Measurements from ENCODE around the gene PDXK.

The PDXK gene

DNA sequence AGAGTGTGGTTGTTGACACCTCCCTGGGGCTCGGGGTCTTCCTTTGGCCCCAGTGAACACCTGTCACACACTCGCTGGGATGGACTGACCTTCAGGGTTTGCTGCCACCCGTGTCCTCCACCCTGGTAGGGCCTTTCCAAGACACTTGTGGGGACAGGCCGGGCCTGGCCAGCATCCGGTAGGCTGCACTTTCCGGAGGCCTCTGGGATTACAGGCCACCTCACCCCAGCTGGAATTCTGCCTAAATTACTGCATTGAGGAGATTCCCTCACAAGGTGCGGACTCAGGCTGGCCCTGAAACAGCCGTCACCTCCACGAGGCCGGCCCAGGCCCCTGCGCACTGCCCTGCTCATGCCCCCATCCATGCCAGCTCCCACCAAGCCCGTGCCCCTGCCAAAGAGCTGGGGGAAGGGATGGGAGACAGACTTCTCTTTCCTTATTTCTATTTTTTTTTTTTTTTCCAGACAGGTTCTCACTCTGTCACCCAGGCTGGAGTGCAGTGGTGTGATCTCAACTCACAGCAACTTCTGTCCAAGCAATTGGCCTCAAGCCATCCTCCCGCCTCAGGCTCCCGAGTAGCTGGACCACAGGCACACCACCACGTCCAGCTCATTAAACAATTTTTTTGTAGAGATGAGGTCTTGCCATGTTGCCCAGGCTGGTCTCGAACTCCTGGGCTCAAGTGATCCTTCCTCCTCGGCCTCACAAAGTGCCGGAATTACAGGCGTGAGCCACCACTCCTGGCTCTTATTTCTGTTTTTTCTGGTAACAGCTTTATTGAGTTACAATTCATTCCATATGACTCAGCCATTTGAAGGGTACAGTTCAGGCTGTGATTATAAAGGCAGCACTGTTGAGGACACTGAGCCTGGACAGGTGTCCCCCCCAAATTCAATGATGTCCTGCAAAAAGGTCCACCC, 45.9 kb downstream of the PDXK start:
- DNase-seq: no peak

DNA sequence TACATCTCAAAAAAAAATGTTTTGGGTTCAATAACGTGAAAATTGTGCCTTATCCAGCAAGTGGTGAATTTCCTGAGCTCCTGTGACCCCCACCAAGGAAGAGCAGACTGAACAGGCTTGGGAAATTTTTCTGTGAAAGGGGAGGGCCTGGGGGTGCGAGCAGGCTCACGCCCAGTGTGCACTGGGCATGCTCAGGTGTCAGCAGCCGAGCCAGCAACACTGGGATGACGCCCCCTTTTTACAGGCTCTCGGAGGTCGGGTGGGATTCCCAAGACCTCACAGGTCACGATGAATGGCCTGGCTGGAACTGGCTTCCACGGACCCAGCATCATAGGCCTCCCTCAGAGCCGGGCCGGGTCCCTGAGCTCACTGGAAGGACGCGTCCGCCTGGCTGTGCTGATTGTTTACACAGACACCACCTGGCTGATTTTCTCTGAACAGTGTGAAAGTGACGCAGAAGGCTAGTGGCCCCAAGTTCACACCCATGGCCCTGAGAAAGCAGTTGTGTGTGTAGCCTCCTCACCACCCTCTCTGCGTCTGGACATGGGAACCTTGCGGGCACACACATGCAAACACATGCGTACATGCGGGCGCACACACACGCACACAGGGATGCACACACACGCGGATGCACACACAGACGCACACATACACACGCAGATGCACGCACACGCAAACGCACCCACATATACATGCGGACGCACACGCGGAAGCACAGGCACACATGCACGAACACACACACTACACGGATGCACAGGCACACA, 48.0 kb downstream of the PDXK start:
- no peak for DNase-seq

DNA sequence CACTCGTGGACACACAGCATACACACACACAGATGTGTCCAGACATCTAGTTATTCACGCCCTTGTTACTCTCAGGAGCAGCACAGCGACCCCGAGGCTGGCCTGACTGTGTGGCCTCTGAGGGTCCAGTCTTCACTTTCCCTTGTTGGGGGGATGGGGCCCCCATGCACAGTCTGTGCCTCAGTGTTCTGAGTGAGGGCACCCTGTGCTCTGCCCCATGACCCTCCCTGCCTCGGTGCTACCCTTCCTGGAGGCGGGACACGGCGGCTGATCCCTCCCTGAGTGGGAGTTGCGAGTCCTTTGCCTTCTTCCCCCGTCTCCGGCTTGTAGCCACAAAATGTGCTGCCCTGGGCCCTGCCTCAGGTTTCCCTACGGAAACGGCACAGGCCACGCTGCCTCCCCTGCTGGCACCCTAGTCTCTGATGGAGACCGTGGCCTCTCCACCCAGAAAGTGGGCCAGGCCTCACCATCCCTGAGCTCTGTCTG, 48.6 kb downstream of the PDXK start:
- DNase-seq: no peak

DNA sequence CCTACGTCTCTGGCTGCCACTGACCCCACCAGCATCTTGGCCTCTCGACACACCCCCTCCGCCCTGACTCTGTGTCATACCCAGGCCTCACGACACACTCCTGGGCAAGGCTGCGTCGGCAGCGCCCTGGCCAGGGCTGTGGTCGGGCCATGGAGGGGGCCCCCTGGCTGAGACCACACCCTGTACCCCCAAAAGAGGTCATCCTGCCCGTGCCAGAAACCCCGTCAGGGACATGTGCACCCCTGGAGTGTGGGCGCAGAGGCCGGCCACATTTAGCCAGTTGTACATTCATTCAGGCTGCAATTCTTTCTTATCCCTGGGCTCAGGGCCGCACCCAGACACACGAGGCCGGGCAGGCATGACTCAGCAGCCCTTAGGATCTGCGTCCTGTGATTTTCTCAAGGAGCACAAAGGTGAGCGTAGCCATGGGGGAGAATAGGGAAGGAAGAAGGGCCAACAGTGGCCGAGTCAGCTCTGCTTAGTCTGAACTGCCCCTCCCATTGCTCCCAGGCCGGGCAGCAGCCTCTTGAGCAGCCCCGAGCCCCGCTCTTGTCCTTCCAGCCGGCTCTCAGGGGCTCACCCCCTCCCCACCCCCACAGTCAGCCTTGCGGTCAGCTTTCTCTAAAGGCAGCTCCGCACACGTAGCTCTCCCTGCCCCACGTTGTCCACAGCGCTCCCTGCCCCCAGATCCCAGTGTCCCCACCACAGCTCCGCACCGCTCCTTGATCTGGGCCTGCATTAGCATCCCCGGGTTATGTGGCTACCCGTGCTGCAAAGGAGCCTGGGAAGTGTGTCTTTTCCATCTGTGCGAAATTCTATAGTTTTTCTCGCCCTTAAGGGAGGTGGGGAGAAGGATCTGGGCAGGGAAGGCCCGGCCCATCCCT, 49.3 kb downstream of the PDXK start:
- no peak for DNase-seq

DNA sequence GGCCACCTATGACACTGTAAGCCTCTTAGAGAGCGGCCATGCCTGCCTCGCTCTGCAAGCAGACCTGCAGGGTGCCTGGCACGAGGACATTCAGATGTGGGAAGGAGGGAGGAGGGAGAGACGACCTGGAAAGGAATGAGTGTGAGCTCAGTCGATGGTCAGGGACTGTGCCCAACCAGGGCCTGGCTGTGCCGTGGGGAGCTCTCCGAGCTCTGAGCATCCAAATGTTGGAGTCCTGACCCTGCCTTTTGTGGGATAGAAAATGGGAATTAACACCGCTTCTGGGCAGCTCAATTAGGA, 49.9 kb downstream of the PDXK start:
- no peak for DNase-seq

DNA sequence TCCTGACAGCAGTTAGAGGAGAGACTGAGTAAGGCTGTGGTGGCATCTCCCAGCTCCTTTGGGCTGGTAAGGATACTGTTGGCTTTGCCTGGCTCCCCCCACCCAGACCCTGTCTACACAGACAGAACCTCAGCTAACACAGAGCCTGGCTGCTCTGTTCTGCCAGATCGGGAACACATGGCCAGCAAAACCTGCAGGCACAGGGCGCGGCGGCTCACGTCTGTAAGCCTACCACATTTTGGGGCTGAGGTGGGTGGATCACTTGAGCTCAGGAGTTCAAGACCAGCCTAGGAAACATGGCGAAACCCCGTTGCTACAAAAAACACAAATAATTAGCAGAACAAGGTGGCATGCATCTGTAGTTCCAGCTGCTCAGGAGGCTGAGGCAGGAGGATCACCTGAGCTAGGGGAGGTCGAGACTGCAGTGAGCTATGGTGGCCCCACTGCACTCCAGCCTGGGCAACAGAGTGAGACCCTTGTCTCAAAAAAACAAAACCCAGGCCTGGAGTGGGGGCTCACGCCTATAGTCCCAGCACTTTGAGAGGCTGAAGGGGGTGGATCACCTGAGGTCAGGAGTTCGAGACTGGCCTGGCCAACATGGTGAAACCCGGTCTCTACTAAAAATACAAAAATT, 50.5 kb downstream of the PDXK start:
- DNase-seq: no peak

DNA sequence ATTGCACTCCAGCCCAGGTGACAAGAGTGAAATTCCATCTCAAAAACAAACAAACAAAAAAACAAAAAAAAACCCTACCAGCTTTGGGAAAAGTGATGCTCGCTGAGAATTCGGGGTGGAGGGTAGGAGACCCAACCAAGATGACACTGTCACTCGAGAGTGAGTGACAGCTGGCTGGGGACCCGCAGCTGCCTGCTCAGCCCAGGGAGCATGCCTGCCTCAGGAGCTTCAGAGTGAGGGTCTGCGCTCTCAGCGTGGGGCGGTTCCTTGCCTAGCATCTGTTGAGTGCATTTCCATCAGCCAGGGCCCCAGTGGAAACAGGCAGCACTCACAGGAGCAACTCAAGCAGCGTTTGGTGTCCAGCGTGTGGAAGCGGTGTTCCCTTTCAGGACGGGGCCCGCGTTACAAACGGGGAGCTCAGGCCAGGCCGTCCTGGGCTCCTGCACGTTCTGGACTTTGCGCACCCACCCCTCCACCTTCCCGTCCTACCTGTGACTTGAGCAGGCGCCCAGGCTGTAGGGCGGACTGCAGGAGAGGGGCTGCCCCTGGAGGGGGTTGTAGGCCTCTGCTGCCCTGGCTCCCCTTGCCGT, 51.2 kb downstream of the PDXK start:
- DNase-seq: no peak

DNA sequence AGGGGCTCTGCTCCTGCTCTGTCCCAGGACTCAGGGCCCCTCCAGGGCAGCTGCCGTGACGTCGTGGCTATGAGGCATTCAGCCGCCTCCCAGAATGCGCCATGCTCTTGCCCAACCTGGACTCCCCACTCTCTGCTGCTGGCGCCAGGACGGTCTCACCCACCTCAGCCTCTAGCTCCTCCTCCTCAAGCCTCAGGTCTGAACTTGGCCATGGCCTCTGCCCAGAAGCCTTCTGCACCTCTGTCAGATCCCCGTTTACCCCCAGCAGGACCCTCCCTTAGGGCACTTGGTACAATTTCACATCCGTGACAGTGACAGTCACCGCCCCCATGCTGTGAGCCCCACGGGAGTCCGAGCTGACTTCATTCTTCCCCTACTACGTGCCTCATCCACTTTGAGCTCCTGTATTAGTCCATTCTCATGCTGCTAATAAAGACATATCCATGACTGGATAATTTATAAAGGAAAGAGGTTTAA, 52.3 kb downstream of the PDXK start:
- no peak for DNase-seq

DNA sequence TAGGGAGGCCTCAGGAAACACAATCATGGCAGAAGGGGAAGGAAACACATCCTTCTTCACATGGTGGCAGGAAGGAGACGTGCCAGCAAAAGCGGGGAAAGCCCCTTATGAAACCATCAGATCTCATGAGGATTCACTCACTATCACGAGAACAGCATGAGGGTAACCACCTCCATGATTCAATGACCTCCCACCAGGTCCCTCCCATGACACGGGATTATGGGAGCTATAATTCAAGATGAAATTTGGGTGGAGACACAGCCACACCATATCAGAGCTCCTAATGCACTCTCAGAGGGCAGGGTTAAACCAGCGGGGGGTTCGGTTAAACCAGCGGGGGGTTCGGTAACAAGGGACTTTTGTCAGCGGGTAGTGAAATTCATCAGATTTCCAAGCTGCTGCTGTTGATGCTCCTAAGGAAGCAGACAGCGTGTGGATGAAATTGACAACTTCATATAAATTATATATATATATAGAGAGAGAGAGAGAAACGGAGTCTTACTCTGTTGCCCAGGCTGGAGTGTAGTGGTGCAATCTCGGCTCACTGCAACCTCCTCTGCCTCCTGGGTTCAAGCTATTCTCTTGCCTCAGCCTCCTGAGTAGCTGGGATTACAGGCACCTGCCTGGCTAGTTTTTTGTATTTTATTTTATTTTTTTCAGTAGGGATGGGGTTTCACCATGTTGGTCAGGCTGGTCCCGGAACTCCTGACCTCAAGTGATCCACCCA, 52.9 kb downstream of the PDXK start:
- DNase-seq: no peak

DNA sequence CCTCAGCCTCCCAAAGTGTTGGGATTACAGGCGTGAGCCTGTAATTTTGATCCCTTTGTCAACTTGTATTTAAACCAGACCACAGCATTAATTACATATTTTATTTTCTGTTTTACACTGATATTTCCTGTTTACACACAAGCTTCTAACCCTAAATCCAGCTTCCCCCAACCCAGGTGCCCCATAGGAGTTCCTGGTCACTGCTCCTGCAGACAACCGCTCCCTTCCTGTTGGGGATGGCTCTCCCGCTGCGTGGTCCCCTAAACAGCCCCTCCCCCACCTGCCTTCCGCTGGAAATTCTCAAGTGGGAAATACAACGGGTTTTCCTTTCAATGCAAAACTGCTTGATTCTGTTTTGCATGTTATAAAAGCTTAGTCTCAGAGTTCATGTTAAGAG, 53.5 kb downstream of the PDXK start:
- no peak for DNase-seq

DNA sequence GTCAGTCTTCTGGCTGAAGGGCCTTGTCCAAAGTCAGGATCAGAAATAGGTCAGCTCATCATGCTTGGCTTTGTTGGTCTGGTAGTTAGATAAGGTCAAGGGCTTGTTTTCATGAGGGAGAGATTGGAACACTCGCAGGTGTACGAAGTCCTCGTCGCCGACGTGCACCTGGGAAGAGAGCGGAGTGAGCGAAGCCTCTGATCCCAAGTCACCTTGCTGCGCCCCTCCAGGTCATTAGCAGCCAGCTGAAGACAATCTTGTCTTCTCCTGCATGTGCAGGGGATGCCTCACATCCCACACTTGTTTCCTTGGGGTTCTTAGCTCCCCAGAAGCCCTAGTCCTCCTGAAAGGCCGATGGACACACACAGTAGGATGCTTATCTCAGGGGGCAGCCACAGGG, 55.2 kb downstream of the PDXK start:
- DNase-seq: no peak

DNA sequence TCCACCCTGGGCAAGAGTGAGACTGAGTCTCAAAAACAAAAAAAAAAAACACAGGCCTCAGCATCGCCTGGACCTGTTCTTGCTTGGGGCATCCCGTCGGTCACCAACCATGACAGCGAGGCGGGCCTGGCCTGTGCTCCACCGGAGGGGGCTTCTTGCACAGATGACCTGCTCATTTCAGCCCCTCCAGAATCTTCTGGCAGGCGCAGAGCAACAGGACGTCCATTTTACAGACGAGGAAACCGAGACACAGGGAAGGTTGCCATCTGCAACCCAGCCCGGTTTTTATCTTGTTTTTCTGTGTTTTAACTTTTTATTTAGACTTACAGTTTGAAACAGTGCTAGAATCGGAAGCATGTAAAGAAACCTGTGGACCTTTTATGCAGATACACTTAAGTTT, 56.3 kb downstream of the PDXK start:
- DNase-seq: no peak

DNA sequence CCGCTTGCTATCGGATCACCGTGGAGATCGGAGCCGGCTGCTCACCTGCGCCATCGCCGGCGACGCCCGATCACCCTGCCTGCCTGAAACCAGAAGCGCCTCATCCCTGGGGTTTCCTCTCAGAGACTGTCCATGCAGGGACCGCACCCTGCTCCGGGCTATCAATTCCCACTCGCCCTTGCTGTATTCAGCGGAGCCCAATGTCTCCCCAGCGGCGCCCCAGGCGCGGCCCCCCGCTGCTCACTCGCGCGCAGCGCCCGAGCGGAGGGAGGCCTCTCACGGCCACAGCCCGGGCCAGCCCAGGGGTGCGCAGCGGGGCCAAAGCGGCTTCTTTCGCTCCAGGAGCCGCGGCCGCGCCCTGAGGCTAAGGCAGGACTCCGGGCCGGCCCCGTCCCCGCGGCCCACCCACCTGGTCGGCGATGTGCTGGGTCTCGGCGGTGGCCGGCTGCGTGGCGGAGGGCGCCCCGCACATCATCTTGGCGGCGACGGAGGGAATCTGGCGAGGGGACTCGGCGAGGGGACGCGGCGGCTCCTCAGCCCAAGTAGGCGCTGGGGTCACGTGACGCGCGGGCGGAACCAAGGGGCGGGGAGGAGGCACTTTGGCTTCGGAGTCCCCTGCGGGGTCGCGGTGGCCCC, 57.0 kb downstream of the PDXK start, which contains the start of gene CSTB:
Gene CSTB (minus strand): TSS at position 514 of the 636 bp plus-strand sequence. CDS start 39 bp downstream, at position 475.
- DNase-seq: peak; percentile 78

DNA sequence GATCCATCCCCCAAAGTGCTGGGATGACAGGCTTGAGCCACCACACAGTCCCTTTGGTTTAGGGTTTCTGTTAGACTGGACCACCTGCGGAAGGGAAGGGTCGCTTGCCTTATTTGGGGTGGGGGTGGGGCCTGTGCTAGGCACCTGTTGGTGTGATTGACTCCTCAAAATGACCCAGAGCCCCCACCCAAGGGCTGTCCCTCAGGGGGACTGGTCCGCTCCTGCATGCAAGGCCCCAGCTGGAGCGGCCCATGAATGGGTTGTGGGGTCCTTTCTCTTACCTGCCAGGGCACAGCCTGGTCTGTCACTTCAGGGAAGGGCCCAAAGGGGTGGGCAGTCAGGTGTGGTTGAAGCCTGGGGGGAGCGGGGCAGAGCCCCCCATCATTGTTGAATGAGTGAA, 59.0 kb downstream of the PDXK start:
- no peak for DNase-seq

DNA sequence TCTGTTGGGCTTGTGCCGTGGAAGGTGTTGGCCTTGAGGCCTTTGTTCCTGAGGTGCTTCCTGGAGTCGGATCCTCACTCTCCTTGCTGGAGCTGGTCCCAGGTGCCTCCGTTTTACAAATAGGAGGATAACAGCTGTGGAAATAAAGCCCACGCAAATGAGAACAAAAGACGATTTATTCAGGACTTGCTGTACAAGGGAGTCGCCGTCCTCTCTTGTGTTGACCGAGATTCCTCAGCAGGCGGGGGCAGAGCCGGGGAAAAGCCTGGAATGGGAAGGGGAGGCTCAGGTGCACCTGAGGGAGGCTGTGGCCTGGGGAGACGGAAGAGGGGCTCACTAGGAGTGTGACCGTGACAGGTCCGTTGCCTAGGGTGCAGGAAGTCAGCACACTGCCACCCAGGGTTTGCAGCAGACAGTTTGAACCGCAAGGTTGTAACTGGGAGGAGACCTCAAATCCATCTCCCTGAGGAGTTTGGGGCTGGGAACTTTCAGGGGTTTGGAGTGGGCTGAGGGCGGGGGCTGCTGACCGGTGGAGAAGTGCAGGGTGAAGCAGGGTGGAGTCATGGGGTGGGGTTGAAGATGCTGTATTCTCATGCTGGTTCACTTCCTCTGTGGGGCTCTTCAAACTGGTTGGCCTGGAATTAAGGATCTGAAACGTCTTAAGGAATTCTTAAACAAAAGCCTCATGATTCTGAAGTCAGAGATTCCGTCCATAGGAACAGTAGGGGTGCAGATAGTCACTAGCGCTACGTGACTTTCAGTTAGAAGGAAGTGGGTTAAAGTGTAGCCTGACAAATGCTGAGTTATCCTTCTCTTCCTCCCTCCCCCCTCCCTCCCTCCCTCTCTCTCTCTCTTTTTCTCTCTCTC, 59.8 kb downstream of the PDXK start:
- no peak for DNase-seq

DNA sequence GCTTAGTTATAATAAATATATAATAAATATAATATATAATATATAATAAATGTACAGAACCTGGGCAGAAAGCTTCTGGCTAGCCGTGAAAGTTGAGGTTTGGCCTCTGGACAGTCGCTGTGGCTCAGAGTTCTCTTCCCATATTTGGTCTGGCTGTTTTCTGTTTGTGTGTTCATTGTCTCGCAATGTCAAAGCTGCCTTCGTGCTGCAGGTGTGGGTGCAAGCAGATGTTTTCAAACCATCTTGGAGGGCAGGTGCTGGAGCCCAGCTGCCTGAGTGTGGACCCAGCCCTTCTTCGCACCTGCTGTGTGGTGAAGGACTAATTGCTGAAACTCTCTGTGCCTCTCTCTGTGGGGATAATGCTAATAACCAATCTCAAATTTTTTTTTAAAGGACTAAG, 60.7 kb downstream of the PDXK start:
- DNase-seq: no peak

DNA sequence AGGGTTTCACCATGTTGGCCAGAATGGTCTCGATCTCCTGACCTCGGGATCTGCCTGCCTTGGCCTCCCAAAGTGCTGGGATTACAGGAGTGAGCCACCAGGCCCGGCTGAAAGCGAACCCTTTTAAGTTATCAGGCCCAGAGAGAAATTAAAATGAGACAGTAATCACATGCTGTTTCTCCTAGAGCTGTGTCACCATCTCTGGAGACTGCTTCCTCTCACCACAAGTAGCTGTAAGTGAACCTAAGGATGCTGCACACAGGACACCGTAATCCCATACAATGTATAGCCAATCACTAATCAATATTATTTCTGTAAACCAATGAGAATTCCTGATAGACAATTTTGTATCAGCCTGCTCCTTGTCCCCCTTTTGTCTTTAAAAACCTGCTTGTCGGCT, 62.9 kb downstream of the PDXK start:
- DNase-seq: no peak

DNA sequence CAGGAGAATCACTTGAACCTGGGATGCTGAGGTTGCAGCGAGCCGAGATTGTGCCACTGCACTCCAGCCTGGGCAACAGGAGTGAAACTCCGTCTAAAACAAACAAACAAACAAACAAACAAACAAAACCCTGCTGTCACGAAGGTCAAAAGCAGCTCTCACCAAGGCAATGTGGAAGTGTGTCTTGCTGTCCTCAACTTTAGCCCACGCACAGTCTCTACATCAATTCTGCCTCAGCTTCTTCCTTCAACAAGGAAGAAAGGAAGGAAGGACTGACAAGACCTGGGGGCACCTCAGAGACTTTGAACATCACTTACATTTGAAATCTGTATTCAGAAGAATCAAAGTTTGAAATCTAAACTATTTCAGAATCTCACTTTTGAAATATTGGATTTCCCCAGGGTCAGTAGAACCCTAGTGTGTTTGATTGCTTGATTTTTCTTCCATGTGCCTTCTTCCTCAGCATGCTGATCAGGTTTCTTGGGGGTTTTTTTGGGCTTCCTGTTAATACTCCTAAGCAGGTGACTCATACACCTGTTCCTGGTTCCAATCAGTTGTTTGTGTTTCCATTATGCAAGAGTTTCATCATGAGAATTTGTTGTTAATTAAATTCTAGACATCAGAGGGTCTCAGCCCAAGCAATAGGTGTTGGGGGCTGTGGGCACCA, 63.6 kb downstream of the PDXK start:
- DNase-seq: no peak

DNA sequence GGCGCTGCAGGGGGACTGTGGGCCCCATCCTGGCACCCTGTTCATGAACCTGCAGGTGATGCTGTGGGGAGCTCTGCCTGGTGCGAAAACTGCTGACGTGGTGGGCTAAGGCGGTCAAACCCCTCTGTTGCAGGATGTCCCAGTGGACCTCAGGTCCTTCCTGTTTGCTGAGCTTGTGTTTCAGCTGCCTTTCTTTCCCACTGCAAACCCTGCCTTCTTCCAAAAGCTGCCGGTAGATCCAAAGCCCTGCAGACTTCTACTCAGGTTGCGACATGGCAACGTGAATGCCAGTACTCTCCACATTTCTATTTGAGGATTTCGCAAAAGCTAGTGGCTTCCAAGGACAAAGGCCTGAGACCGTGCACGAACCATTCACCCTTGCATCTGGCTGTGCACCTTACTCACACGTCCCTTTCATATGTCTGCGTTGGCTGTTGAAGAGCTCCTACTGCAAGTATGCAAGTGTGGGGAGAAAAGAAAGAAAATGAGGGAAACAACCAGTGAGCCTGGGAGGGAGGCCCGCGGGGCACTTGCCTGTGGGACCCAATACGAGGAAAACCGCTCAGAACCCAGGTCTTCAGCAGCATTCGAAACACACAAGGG, 64.3 kb downstream of the PDXK start:
- DNase-seq: no peak

All from effector CD8-positive, alpha-beta T cell (primary cell).